Stomach (tissue), 9 donors: ENCODE data around the gene ARMC12. TPM values are rescaled to one million over a fixed set of nuclear protein-coding genes. Genes with fewer than 3 reads are reported as not detected.

Experiments
- DNase-seq, 2 donors: peaks; one replicate each; pipeline versions ENCODE4 v3.0.0 to v3.0.0-alpha.2; 2013 to 2019
- H3K27ac ChIP-seq, 5 donors: fragments of 200-600 bp in 4 of 5; sonication (generic) in 4 of 5; one replicate each; pipeline ENCODE4 v1.5.1; 2013 to 2019; ENCODE audit warnings: mild to moderate bottlenecking in 1 of 5, moderate library complexity in 1 of 5
- H3K27me3 ChIP-seq, 3 donors: fragments of 200-600 bp; sonication (generic); one replicate each; pipeline ENCODE4 v1.5.1; 2017 to 2019; ENCODE audit warnings: mixed run types in 1 of 3
- H3K36me3 ChIP-seq, 4 donors: fragments of 200-600 bp; sonication (generic); 1 replicate in 3 of 4; 2 replicates in 1 of 4; pipeline ENCODE4 v1.5.1; 2016 to 2019
- H3K4me1 ChIP-seq, 4 donors: fragments of 200-600 bp; sonication (generic); one replicate each; pipeline ENCODE4 v1.5.1; 2016 to 2019
- H3K4me3 ChIP-seq, 4 donors: fragments of 200-600 bp; sonication (generic) in 3 of 4; one replicate each; pipeline ENCODE4 v1.5.1; 2016 to 2019; ENCODE audit warnings: mild to moderate bottlenecking in 1 of 4
- H3K9me3 ChIP-seq, 4 donors: fragments of 200-600 bp; sonication (generic); one replicate each; pipeline ENCODE4 v1.5.1; 2016 to 2019
- CTCF ChIP-seq, 7 experiments: fragments of 450-650 bp in 4 of 7; fragments of 200-600 bp in 3 of 7; sonication (generic) in 3 of 7; IDR thresholded peaks; one replicate each; pipeline ENCODE4 v1.5.1; 2016 to 2019; ENCODE audit warnings: antibody characterized with exemption in 7 of 7, control low read depth in 2 of 7, mild to moderate bottlenecking in 1 of 7
- EP300 ChIP-seq: sonication (generic); formaldehyde crosslinking; IDR thresholded peaks from one replicate; pipeline ENCODE4 v1.6.1; 2017; ENCODE audit warnings: antibody characterized with exemption
- POLR2A ChIP-seq, 4 donors: fragments of 450-650 bp; IDR thresholded peaks; one replicate each; pipeline ENCODE4 v1.6.1; 2016; ENCODE audit warnings: antibody characterized with exemption in 4 of 4, control low read depth in 2 of 4, mild to moderate bottlenecking in 1 of 4, moderate library complexity in 1 of 4
- POLR2AphosphoS5 ChIP-seq, 3 donors: sonication (generic); formaldehyde crosslinking; IDR thresholded peaks; one replicate each; pipeline ENCODE4 v1.6.1; 2016; ENCODE audit warnings: antibody characterized with exemption in 3 of 3
- WGBS, 5 donors: extraction: QIAGEN DNeasy Blood & Tissue Kit in 3 of 5; methylation state at CpG; one replicate each; pipeline versions ENCODE4 v1.1.5 to v1.1.7; 2013 to 2018; 5-methylcytosine and 5-hydroxymethylcytosine counted together
- intact Hi-C: fragments of 100-400 bp; cut with DNase I; formaldehyde crosslinking; loops from one replicate; pipeline ENCODE4 v1.15.1; 2023; ENCODE audit warnings: low total_unique reads
- polyA plus RNA-seq, 3 donors: library from polyadenylated mRNA; stranded (reverse); fragments of 200-250 nt; gene quantifications; one replicate each; pipeline ENCODE4 v1.2.3, GENCODE V29; 2013
- total RNA-seq, 5 donors: library from RNA; depleted of rRNA; stranded (reverse); fragments of >200 nt; gene quantifications; one replicate each; pipeline versions ENCODE4 v1.1.0 to v1.2.3, GENCODE V29; 2014 to 2016
- donor health status: healthy with polysubstance abuse.
- donor health status: Bipolar disorder and iron deficiency.
- donor health status: healthy.

ARMC12 gene
- total and polyA plus RNA-seq, 8 donors = 1.1 to 2.5 (median 2.0) TPM; not detected in 5

- peaks cover 0 to 52% (median 13%) of the 10 kb centered on the region in 3 donors for H3K27me3 ChIP-seq
- TF ChIP-seq POLR2A (IDR thresholded peaks at IDR 0.05) (no peak), EP300 (no peak), CTCF (IDR thresholded peaks at IDR 0.05) (no peak), POLR2AphosphoS5 (IDR thresholded peaks at IDR 0.05) (no peak)
- 90 to 100% (median 94%) methylated on average over 2 of the region's 2 CpGs for WGBS, 5 donors
- H3K4me3 ChIP-seq = no peak overlapping the region
- H3K27ac ChIP-seq = no peak overlapping the region
- intact Hi-C loops = no loop called here
- no peaks in the 10 kb centered on the region for H3K36me3 ChIP-seq
- peaks cover 5 to 7% (median 6%) of the 10 kb centered on the region in 4 donors for H3K4me1 ChIP-seq
- no peaks in the 10 kb centered on the region for H3K9me3 ChIP-seq
- DNase-seq = no peak
These were observed 44.5 kb downstream of the ARMC12 start for GRCh38 chr6:35781290-35781689.

GRCh38 chr6:35782424-35782823 lies 45.6 kb downstream of the ARMC12 start:
- no peak overlapping the region for H3K4me3 ChIP-seq
- 50 to 61% (median 56%) methylated on average over 3 of the region's 3 CpGs for WGBS, 5 donors
- no peak overlapping the region for H3K27ac ChIP-seq
- intact Hi-C loops = no loop called here
- H3K4me1 ChIP-seq = peaks cover 0 to 8% (median 0%) of the 10 kb centered on the region in 4 donors
- H3K9me3 ChIP-seq = no peaks in the 10 kb centered on the region
- peaks cover 10 to 52% (median 15%) of the 10 kb centered on the region in 3 donors for H3K27me3 ChIP-seq
- TF ChIP-seq POLR2AphosphoS5 (IDR thresholded peaks at IDR 0.05) = no peak
- TF ChIP-seq EP300 = no peak
- no peak for TF ChIP-seq POLR2A (IDR thresholded peaks at IDR 0.05)
- TF ChIP-seq CTCF (IDR thresholded peaks at IDR 0.05) = no peak
- no peak for DNase-seq
- no peaks in the 10 kb centered on the region for H3K36me3 ChIP-seq

GRCh38 chr6:35784200-35784599 lies 47.4 kb downstream of the ARMC12 start:
- Histone ChIP-seq H3K27ac (no peak overlapping the region), H3K27me3 (peaks cover 13 to 63% (median 23%) of the 10 kb centered on the region in 3 donors), H3K4me3 (no peak overlapping the region), H3K36me3 (no peaks in the 10 kb centered on the region), H3K9me3 (no peaks in the 10 kb centered on the region), H3K4me1 (peaks cover 0 to 8% (median 0%) of the 10 kb centered on the region in 4 donors)
- intact Hi-C loops = no loop called here
- DNase-seq = no peak
- TF ChIP-seq POLR2AphosphoS5 (IDR thresholded peaks at IDR 0.05) (no peak), POLR2A (IDR thresholded peaks at IDR 0.05) (no peak), CTCF (IDR thresholded peaks at IDR 0.05) (no peak), EP300 (no peak)
- WGBS, 5 donors = 39 to 52% (median 48%) methylated on average over 2 of the region's 2 CpGs

GRCh38 chr6:35786272-35786671 lies 49.4 kb downstream of the ARMC12 start:
- no peak overlapping the region for H3K27ac ChIP-seq
- DNase-seq = no peak
- no peaks in the 10 kb centered on the region for H3K9me3 ChIP-seq
- WGBS, 5 donors = 52 to 77% (median 57%) methylated on average over 2 of the region's 2 CpGs
- peaks cover 0 to 8% (median 0%) of the 10 kb centered on the region in 4 donors for H3K4me1 ChIP-seq
- no peaks in the 10 kb centered on the region for H3K36me3 ChIP-seq
- intact Hi-C loops = no loop called here
- peaks cover 13 to 60% (median 28%) of the 10 kb centered on the region in 3 donors for H3K27me3 ChIP-seq
- TF ChIP-seq POLR2AphosphoS5 (IDR thresholded peaks at IDR 0.05) (no peak), CTCF (IDR thresholded peaks at IDR 0.05) (no peak), EP300 (no peak), POLR2A (IDR thresholded peaks at IDR 0.05) (no peak)
- no peak overlapping the region for H3K4me3 ChIP-seq
